NCI-H69 (cell line): ENCODE measurements around the gene RLF.

Experiments
- DNase-seq: peaks from one replicate; lab custom pipeline; 2025; lab: John Stamatoyannopoulos, UW

The RLF gene

GRCh38 chr1:40161125-40161887 lies at the start of gene RLF:
TSS of gene RLF (plus strand) at chr1:40161387. CDS start at chr1:40161400, 13 bp downstream.
- DNase-seq, result peak; percentile 91

DNA sequence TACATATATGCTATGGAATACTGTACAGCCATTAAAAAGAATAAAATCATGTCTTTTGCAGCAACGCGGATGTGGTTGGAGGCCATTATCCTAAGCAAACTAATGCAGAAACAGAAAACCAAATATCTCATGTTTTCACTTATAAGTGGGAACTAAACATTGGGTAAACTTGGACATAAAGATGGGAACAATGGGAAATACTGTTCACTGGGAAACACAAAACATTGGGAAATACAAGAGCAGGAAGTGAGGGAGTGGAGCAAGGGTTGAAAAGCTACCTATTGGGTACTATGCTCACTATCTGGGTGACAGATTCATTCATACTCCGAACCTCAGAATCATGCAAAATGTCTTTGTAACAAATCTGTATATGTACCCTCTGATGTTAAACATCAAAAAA lies 46.8 kb upstream of the RLF start:
- no peak for DNase-seq

- DNase-seq, result no peak
Observed at GRCh38 chr1:40120128-40120527, 41.1 kb upstream of the RLF start.

- DNase-seq, result no peak
Observed at GRCh38 chr1:40122855-40123254, 38.3 kb upstream of the RLF start.

DNA sequence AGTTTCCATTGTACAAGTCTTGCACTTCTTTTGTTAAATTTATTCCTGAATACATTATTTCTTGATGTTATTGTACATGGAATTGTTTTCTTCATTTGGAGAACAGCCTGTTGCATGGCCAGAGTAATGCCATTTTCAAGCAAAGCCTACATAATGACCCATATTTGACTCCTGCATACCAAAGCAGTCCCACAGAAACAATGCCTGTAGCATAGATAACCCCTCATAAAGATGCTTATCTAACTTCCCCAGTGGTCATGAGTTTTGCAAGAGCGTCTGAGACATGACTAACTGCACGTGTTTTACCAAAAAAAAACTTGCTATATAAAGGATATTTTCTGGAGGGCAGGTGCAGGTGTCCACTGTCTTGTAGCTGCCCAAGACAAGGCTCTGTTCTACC lies 30.3 kb upstream of the RLF start:
- no peak for DNase-seq

- no peak for DNase-seq
Observed at GRCh38 chr1:40132383-40133311, 28.5 kb upstream of the RLF start.

DNA sequence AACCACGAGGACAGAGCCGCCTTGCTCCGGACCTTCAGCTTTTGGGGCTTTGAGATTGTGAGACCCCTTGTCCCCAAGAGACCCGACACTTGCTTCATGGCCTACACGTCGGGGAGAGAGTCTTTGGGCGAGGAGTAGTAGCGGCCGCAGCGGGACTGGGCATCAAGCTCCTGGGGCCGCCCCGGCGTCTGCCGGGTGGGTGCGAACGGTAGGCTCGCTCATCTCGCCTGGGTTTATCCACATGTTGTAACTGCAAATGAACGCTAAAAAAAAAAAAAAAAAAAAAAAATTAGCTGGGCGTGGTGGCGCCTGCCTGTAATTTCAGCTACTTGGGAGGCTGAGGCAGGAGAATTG lies 27.9 kb upstream of the RLF start:
- no peak for DNase-seq

DNA sequence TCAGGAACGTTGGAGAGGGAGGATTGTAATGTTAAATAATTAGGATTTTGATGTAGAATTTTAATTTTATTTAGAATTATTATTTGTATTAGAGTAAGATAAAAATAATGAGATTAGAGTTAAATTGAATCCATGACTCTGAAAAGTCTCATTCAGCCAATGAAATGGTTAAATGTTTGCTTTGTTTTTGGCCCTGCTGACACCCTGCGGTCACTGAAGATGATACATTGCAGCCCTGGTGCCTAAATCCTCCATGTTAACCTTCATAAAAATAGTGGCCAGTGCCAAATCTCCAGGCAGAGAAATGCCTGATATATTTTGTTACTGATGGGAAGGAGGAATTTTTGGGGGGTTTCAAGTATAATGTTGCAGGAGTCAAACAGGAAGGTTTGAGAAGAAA lies 27.3 kb upstream of the RLF start:
- DNase-seq, result no peak

DNA sequence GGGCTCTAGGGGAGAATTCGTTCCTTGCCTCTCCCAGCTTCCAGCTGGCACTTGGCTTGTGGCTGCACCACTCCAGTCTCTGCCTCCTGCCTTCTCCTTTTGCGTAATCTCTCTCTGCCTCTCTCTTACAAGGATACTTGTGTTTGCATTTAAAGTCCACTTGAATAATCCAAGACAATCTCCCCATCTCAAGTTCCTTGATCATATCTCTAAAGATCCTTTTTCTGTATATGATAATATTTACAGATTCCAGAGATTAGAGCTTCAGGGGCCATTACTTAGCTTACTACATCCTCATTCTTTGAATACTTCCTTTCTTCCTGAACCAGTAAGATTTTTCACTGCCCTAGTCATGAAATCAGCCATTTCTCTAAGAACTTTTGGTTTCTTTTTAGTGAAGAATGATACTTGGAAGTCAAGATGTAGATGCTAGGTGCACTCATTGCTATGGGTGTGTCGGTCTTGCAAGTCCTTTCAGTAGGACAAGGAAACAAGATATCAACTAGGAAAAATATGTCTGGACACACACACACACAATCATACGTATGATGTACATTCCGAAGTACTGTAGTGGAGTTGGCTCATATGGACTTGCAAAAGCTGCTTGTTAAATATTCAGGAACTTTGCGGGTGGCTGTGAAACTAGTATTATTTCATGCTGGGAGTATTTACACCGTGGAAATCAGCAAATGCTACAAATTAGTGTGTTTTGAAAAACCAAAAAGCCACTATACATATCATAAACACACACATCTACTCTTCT lies 20.8 kb upstream of the RLF start:
- no peak for DNase-seq

GRCh38 chr1:40141878-40142535 lies 19.2 kb upstream of the RLF start:
- DNase-seq, result no peak

GRCh38 chr1:40143891-40144575 lies 17.2 kb upstream of the RLF start:
- DNase-seq, result peak; percentile 73

- DNase-seq, result no peak
Observed at GRCh38 chr1:40151457-40152079, 9.6 kb upstream of the RLF start.

DNA sequence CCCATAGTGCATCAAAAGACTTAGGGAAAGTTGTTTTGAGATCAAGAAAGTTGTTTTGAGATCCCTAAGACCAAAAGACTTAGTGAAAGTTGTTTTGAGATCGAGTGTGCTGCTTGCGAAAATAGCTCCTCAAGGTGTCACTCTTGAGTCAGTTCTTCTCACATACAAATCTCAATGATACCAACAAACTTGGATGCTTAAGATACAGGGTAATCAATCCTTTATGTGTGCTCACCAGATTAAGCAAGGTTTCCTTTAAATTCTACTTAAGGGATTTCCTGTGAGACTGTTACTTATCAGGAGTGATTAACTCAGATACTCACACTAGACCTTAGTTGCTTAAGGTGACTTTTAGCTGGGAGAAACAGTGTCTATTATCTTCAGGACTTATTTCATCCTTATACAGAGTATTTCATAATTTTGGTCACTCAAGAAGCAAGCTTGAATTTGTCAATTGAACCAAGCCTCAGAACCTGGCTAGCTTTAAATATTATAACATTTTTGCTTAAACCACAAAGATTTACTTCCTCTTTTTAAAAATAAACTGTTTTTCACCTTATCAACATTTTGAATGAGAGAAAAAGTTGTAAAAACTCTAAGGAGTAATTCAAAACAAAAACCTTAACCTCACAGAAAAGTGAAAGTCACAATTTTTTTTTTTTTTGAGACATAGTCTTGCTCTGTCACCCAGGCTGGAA lies 8.0 kb upstream of the RLF start:
- peak; percentile 42 for DNase-seq

- DNase-seq, result no peak
Observed at GRCh38 chr1:40155135-40155534, 6.1 kb upstream of the RLF start.

DNA sequence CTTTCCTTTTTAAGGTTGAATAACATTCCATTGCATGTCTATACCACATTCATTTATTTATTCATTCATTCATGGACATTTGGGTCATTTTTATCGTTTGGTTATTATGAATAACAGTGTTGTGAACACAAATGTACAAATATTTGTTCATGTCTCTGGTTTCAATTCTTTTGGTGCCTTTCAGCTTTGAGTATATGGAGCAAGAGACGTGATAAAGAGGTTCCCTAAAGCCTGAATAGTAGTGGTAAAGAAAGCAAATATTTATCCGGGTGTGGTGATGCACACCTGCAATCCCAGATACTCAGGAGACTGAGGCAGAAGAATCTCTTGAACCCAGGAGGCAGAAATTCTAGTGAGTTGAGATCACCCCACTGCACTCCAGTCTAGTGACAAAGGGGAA lies 5.3 kb upstream of the RLF start:
- DNase-seq, result no peak

GRCh38 chr1:40160806-40161124 lies 422 bp upstream of the RLF start:
- no peak for DNase-seq

DNA sequence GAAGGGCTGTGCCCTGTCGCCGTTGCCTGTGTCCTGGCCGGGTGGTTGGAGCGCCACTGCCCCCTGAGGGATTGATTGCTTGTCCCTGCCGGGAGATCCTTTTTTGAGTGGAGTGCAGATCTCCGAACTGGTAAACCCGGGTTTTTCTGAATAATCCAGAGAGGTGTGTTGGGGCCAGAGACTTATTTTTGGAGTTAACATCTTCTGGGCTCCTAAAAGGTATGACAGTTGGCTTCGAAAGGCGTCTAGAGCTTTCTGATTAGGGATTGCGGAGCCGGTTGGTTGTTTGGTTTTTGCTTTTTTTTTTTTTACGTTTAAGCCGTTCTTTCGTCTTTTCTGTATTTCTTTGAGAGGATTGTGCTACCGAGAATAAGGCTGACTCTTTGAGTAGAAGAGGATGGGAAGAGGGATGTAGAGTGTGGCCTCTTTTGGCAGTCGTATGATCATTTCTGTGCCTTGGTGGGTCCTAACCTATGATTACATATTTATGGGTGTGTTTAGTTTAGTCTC lies 756 bp downstream of the RLF start:
- no peak for DNase-seq

DNA sequence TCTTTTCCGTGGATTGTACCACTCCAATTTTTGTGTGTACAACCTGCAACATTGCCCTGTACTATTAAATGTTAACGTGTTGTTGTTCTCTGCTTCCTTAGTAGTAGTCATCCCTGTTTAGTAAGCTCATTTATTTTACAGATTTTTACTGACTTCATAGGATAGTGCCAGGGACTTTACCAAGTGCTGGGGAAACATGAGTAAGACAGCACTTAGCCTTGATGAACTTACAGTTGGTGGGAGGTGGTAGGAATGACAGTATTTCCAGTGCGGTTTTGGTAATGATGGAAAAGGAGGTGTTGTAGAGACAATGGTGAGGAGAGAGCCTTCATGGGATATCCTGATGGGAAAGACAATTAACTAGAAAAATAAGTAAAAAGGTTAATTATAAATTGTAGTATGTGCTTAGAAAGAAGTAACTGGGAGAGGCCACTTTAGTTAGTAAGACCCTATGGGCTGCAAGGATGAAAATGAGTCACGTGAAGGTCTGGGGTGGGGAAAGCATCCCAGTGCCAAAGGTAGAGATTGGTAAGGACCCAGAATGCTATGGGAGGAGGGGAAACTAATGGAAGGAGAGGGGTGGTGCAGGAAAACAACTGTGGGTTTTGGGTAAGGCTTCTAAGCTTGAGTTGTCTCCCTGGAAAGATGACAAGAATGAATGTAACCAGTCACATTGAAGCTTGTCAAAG lies 1.7 kb downstream of the RLF start:
- no peak for DNase-seq

DNA sequence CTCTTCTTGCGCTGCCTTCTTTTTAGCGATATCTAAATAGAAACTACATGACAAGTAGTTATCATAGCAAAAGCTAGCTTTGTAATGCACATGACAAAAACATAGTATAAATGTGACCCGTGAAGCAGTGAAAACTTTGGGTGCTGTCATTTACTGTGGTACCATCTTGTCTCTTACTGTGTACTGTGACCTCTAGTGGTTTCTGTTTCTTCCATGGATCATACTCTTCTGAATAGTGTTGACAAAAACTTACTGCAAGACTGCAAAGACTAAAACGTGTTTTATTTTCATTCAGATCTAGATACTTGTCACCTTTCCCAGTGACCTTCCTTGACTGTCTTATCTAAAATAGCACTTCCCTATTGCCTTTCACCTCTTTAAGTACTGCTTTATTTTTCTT lies 6.1 kb downstream of the RLF start:
- DNase-seq, result no peak

- no peak for DNase-seq
Observed at GRCh38 chr1:40171036-40171435, 9.8 kb downstream of the RLF start.
